GM10266 (cell line): ENCODE measurements around the gene FNDC3B.
"Not testable (repeated sequence)": the region's sequence is repeated elsewhere in the genome, so short reads cannot be mapped to it uniquely, and the experiment has no call there.

Experiments used
- DNase-seq: peaks from one replicate; pipeline ENCODE4 v3.0.0; 2012; ENCODE audit errors: extremely low spot score
- TF ChIP-seq, protein P1 (sequence below): IDR thresholded peaks from 2 replicates; pipeline ENCODE4 v1.5.1; 2012; ENCODE audit warnings: mild to moderate bottlenecking, low read depth; ENCODE audit not compliant: control insufficient read depth, insufficient read depth; ENCODE audit errors: missing control alignments

The FNDC3B gene

GRCh38 chr3:172040981-172041963, 1.9 kb downstream of the FNDC3B start:
- TF ChIP-seq, protein P1, sequence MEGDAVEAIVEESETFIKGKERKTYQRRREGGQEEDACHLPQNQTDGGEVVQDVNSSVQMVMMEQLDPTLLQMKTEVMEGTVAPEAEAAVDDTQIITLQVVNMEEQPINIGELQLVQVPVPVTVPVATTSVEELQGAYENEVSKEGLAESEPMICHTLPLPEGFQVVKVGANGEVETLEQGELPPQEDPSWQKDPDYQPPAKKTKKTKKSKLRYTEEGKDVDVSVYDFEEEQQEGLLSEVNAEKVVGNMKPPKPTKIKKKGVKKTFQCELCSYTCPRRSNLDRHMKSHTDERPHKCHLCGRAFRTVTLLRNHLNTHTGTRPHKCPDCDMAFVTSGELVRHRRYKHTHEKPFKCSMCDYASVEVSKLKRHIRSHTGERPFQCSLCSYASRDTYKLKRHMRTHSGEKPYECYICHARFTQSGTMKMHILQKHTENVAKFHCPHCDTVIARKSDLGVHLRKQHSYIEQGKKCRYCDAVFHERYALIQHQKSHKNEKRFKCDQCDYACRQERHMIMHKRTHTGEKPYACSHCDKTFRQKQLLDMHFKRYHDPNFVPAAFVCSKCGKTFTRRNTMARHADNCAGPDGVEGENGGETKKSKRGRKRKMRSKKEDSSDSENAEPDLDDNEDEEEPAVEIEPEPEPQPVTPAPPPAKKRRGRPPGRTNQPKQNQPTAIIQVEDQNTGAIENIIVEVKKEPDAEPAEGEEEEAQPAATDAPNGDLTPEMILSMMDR, result no peak
- DNase-seq, result no peak

DNA sequence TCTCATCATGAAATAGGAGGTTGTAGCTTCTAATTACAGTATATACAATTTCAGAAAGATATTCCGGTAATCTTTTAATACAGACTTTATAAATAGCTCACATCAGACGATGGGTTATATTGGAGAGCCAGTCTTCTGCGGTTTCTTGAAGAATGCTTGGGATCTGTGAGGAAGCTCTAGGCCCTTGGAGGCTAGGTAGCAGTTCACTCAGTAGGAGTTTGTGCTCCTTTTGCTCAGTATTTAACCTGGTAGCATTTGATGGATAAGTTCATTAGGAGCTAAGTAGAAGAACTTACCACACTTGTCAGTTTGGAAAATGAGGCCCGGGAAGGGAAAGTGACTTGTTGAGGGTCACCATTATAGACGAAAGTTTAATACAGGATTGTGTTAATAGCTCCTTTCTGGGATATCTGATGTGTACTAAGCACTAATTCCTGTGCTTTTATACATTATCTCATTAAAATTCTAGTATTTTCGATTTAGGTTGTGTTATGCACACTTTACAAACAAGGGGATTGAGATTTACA, 2.8 kb downstream of the FNDC3B start:
- no peak for DNase-seq
- TF ChIP-seq, protein P1, result no peak

GRCh38 chr3:172042663-172043179, 3.3 kb downstream of the FNDC3B start:
- not testable (repeated sequence) for DNase-seq

DNA sequence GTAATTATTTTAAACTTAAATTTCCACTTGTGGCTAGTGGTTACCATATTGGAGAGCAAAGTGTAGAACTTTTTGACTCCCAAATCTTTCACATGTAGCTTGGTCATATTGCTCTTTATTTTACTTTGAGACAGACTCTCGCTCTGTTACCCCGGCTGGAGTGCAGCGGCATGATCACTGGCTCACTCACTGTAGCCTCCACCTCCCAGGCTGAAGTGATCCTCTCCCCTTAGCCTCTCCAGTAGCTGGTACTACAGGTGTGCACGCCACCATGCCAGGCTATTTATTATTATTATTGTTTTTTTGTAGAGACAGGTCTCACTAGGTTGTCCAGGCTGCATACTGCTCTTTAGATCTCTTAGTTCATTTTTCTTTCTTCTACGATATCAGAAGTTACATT, 3.9 kb downstream of the FNDC3B start:
- DNase-seq, result no peak
- TF ChIP-seq, protein P1, result no peak

DNA sequence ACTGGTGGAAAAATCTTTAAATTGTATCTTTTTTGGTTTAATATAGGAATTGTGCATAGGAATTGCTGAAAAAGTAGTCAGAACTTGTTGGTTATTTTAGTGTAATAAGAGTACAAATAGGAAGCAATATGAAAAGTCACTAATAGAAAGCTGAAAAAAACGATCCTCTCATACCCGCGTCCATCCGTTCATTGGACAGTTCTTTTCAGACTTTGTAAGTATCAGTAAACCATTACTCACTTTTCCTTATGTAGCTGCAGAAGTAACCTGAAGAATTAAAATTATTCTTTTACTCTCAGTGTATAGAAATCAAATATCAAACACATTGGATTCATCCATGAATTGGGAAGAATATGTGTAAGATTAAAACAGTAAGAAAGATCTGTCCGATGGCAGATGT, 4.4 kb downstream of the FNDC3B start:
- TF ChIP-seq, protein P1, result no peak
- no peak for DNase-seq

DNA sequence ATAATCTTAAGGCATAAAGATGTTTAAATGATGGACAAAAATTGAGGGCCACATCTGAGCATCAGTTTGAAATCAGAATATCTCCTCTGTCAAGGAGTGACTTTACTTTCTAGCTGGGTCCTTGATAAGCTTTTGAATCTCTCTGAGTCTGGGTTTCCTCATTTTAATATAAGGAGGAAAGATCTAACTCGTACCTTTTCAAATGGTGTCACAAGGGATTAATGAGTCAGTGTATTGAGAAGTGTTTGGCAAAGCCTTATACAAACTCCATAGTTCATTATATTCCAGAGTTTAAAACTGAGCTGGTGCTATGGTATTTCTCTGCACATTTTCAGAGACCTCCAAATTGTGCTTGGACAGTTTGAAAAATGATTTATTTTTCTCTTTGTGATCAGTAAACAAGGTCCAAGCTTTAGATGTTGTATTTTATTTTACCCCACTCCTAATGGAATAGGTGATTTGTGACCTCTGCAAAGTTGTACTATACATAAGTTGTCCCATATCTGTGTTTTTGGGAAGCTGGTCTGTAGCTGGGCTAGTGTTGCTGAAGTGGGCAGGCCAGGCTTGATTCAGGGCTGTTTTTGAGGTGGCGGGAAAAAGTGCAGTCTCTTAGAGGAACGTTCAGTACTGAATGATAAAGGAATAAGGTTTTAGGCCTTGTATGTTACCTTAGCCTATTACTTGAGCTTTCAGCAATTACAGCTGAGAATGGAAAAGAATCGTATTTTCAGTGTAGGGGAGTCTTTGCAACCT, 5.6 kb downstream of the FNDC3B start:
- TF ChIP-seq, protein P1, result no peak
- DNase-seq, result no peak

GRCh38 chr3:172046268-172046915, 7.0 kb downstream of the FNDC3B start:
- DNase-seq, result peak; percentile 55

More at GRCh38 chr3:172046268-172046915, 7.0 kb downstream of the FNDC3B start:
- TF ChIP-seq, protein P1, result no peak
